ACC112 (cell line): Measurements from ENCODE around the gene MAPK9.
A peak's percentile ranks its signal among the peaks of the same experiment; 100 is the strongest.

Source experiments
- H2AFZ ChIP-seq: fragments of 200-600 bp; sonication (generic); one replicate; pipeline ENCODE4 v1.6.0; 2017; ENCODE audit warnings: antibody characterized with exemption, low read length; ENCODE audit not compliant: unreplicated experiment
- H3K27ac ChIP-seq: fragments of 200-600 bp; sonication (generic); 2 replicates; pipeline ENCODE4 v1.5.1; 2014; ENCODE audit warnings: low read depth, mild to moderate bottlenecking, antibody characterized with exemption, low read length, moderate library complexity
- H3K27me3 ChIP-seq: fragments of 200-600 bp; sonication (generic); 2 replicates; pipeline ENCODE4 v1.6.1; 2014; ENCODE audit warnings: mild to moderate bottlenecking, antibody characterized with exemption, low read length, moderate library complexity, mixed read lengths; ENCODE audit not compliant: insufficient read depth
- H3K36me3 ChIP-seq: fragments of 200-600 bp; sonication (generic); 2 replicates; pipeline ENCODE4 v1.6.1; 2016; ENCODE audit warnings: mild to moderate bottlenecking, antibody characterized with exemption, low read length, moderate library complexity, mixed read lengths; ENCODE audit not compliant: insufficient read depth
- H3K4me1 ChIP-seq: fragments of 200-600 bp; sonication (generic); one replicate; pipeline ENCODE4 v1.6.1; 2016; ENCODE audit warnings: low read length, mixed read lengths; ENCODE audit not compliant: insufficient read depth, unreplicated experiment, control insufficient read depth
- H3K4me3 ChIP-seq: fragments of 200-600 bp; sonication (generic); 2 replicates; pipeline ENCODE4 v1.5.1; 2014; ENCODE audit warnings: mild to moderate bottlenecking, low read depth, low read length
- H3K79me2 ChIP-seq: fragments of 200-600 bp; sonication (generic); one replicate; pipeline ENCODE4 v1.6.0; 2016; ENCODE audit warnings: low read length; ENCODE audit not compliant: control insufficient read depth, unreplicated experiment, insufficient read depth

Gene MAPK9

GRCh38 chr5:180324601-180324950 lies 32.7 kb upstream of the MAPK9 start:
- Histone ChIP-seq H2AFZ (no peak overlapping the region), H3K27me3 (no peaks in the 10 kb centered on the region), H3K79me2 (no peaks in the 10 kb centered on the region), H3K4me1 (peaks cover 27% of the 10 kb centered on the region), H3K27ac (peak overlapping the region; percentile 38), H3K4me3 (no peak overlapping the region), H3K36me3 (peaks cover 18% of the 10 kb centered on the region)

- Histone ChIP-seq H3K27ac (peak overlapping the region; percentile 38), H3K27me3 (no peaks in the 10 kb centered on the region), H2AFZ (no peak overlapping the region), H3K4me1 (peaks cover 22% of the 10 kb centered on the region), H3K79me2 (no peaks in the 10 kb centered on the region), H3K36me3 (peaks cover 18% of the 10 kb centered on the region), H3K4me3 (no peak overlapping the region)
These were observed 32.2 kb upstream of the MAPK9 start for GRCh38 chr5:180323941-180324600.

- H3K36me3 ChIP-seq: peaks cover 15% of the 10 kb centered on the region
- H3K79me2 ChIP-seq: no peaks in the 10 kb centered on the region
- H3K4me3 ChIP-seq: no peak overlapping the region
- H2AFZ ChIP-seq: no peak overlapping the region
- H3K27me3 ChIP-seq: no peaks in the 10 kb centered on the region
- peak overlapping the region; percentile 25; the same call in 1 of the 2 replicates for H3K27ac ChIP-seq
- H3K4me1 ChIP-seq: peaks cover 19% of the 10 kb centered on the region
These were observed 31.3 kb upstream of the MAPK9 start for GRCh38 chr5:180323160-180323559.

- H3K4me3 ChIP-seq: no peak overlapping the region
- no peak overlapping the region for H2AFZ ChIP-seq
- peaks cover 2% of the 10 kb centered on the region for H3K4me1 ChIP-seq
- H3K27me3 ChIP-seq: no peaks in the 10 kb centered on the region
- no peak overlapping the region for H3K27ac ChIP-seq
- no peaks in the 10 kb centered on the region for H3K79me2 ChIP-seq
- H3K36me3 ChIP-seq: peaks cover 18% of the 10 kb centered on the region; the same call in 1 of the 2 replicates
These were observed 26.7 kb upstream of the MAPK9 start for GRCh38 chr5:180318456-180319089.

GRCh38 chr5:180316586-180316985 lies 24.7 kb upstream of the MAPK9 start:
- no peaks in the 10 kb centered on the region for H3K27me3 ChIP-seq
- no peaks in the 10 kb centered on the region for H3K79me2 ChIP-seq
- H3K4me3 ChIP-seq: no peak overlapping the region
- peaks cover 12% of the 10 kb centered on the region for H3K36me3 ChIP-seq
- H3K27ac ChIP-seq: no peak overlapping the region
- no peaks in the 10 kb centered on the region for H3K4me1 ChIP-seq
- H2AFZ ChIP-seq: no peak overlapping the region

GRCh38 chr5:180315762-180316212 lies 23.9 kb upstream of the MAPK9 start:
- Histone ChIP-seq H3K79me2 (no peaks in the 10 kb centered on the region), H3K4me3 (no peak overlapping the region), H2AFZ (no peak overlapping the region), H3K4me1 (no peaks in the 10 kb centered on the region), H3K27me3 (no peaks in the 10 kb centered on the region), H3K36me3 (peaks cover 18% of the 10 kb centered on the region), H3K27ac (no peak overlapping the region)

- no peaks in the 10 kb centered on the region for H3K27me3 ChIP-seq
- no peak overlapping the region for H2AFZ ChIP-seq
- H3K4me3 ChIP-seq: no peak overlapping the region
- H3K79me2 ChIP-seq: no peaks in the 10 kb centered on the region
- peaks cover 18% of the 10 kb centered on the region for H3K36me3 ChIP-seq
- H3K27ac ChIP-seq: no peak overlapping the region
- H3K4me1 ChIP-seq: no peaks in the 10 kb centered on the region
These were observed 22.0 kb upstream of the MAPK9 start for GRCh38 chr5:180313677-180314505.

- H3K36me3 ChIP-seq: peaks cover 18% of the 10 kb centered on the region
- H3K4me3 ChIP-seq: no peak overlapping the region
These were observed 19.3 kb upstream of the MAPK9 start for GRCh38 chr5:180311216-180311615.

GRCh38 chr5:180306796-180307195 lies 14.9 kb upstream of the MAPK9 start:
- Histone ChIP-seq H3K27me3 (no peaks in the 10 kb centered on the region), H2AFZ (no peak overlapping the region), H3K79me2 (no peaks in the 10 kb centered on the region), H3K27ac (no peak overlapping the region), H3K4me3 (no peak overlapping the region), H3K36me3 (peaks cover 22% of the 10 kb centered on the region), H3K4me1 (no peaks in the 10 kb centered on the region)

More at GRCh38 chr5:180311216-180311615, 19.3 kb upstream of the MAPK9 start:
- no peak overlapping the region for H3K27ac ChIP-seq
- no peaks in the 10 kb centered on the region for H3K4me1 ChIP-seq
- H3K79me2 ChIP-seq: no peaks in the 10 kb centered on the region
- no peaks in the 10 kb centered on the region for H3K27me3 ChIP-seq
- no peak overlapping the region for H2AFZ ChIP-seq

GRCh38 chr5:180305481-180305880 lies 13.6 kb upstream of the MAPK9 start:
- Histone ChIP-seq H2AFZ (no peak overlapping the region), H3K27me3 (no peaks in the 10 kb centered on the region), H3K79me2 (no peaks in the 10 kb centered on the region), H3K4me1 (no peaks in the 10 kb centered on the region), H3K36me3 (peaks cover 22% of the 10 kb centered on the region), H3K27ac (no peak overlapping the region), H3K4me3 (no peak overlapping the region)
